ENCODE data around the gene NHLRC3.
"Not testable (repeated sequence)": the region's sequence is repeated elsewhere in the genome, so short reads cannot be mapped to it uniquely, and the experiment has no call there.

Gene NHLRC3

GRCh38 chr13:39037880-39038568 lies at the start of gene NHLRC3, which contains the start of gene PROSER1:
Gene NHLRC3, plus strand, starts transcription at chr13:39038456. Its CDS starts 184 bp downstream, at chr13:39038640.
Gene PROSER1, minus strand, starts transcription at chr13:39038089. Its CDS starts 847 bp downstream, at chr13:39037242.
- DNase-seq (ENCODE audit: low read depth): peak; percentile 95
- H3K4me3 ChIP-seq (ENCODE audit: low read length): peak within 1 kb of the TSS; percentile 91
- TF ChIP-seq CTCF (conservative IDR thresholded peaks at IDR 0.05; ENCODE audit: low read length): no peak

GRCh38 chr13:38990693-38991092 lies 47.6 kb upstream of the NHLRC3 start, which contains the start of gene STOML3:
Gene STOML3, minus strand, starts transcription at chr13:38990831. Its CDS starts 110 bp downstream, at chr13:38990721.
- no peak for DNase-seq (ENCODE audit: low read depth)
- H3K4me3 ChIP-seq (ENCODE audit: low read length): no peak within 1 kb of the TSS
- no peak for TF ChIP-seq CTCF (conservative IDR thresholded peaks at IDR 0.05; ENCODE audit: low read length)

- TF ChIP-seq CTCF (conservative IDR thresholded peaks at IDR 0.05; ENCODE audit: low read length): no peak
- DNase-seq (ENCODE audit: low read depth): no peak
- no peak overlapping the region for H3K4me3 ChIP-seq (ENCODE audit: low read length)
Measured at GRCh38 chr13:38993381-38993780, 44.9 kb upstream of the NHLRC3 start.

GRCh38 chr13:38998739-38999138 lies 39.5 kb upstream of the NHLRC3 start:
- no peak overlapping the region for H3K4me3 ChIP-seq (ENCODE audit: low read length)
- DNase-seq (ENCODE audit: low read depth): no peak
- TF ChIP-seq CTCF (conservative IDR thresholded peaks at IDR 0.05; ENCODE audit: low read length): no peak

GRCh38 chr13:39006371-39007111 lies 31.7 kb upstream of the NHLRC3 start:
- H3K4me3 ChIP-seq (ENCODE audit: low read length): not testable (repeated sequence)

GRCh38 chr13:39012608-39013007 lies 25.6 kb upstream of the NHLRC3 start:
- TF ChIP-seq CTCF (conservative IDR thresholded peaks at IDR 0.05; ENCODE audit: low read length): no peak
- DNase-seq (ENCODE audit: low read depth): no peak

More at GRCh38 chr13:39006371-39007111, 31.7 kb upstream of the NHLRC3 start:
- DNase-seq (ENCODE audit: low read depth): not testable (repeated sequence)

GRCh38 chr13:39013462-39013861 lies 24.8 kb upstream of the NHLRC3 start:
- TF ChIP-seq CTCF (conservative IDR thresholded peaks at IDR 0.05; ENCODE audit: low read length): no peak
- no peak overlapping the region for H3K4me3 ChIP-seq (ENCODE audit: low read length)
- no peak for DNase-seq (ENCODE audit: low read depth)

More at GRCh38 chr13:39012608-39013007, 25.6 kb upstream of the NHLRC3 start:
- no peak overlapping the region for H3K4me3 ChIP-seq (ENCODE audit: low read length)
